GM12872 (cell line): ENCODE measurements around the gene HADHA.

Source experiments
- TF ChIP-seq, protein P1 (sequence below): IDR thresholded peaks from 3 replicates; pipeline ENCODE4 v1.5.1; 2011; ENCODE audit warnings: low read depth, mild to moderate bottlenecking, low read length, moderate library complexity; ENCODE audit not compliant: insufficient read depth

HADHA gene

DNA sequence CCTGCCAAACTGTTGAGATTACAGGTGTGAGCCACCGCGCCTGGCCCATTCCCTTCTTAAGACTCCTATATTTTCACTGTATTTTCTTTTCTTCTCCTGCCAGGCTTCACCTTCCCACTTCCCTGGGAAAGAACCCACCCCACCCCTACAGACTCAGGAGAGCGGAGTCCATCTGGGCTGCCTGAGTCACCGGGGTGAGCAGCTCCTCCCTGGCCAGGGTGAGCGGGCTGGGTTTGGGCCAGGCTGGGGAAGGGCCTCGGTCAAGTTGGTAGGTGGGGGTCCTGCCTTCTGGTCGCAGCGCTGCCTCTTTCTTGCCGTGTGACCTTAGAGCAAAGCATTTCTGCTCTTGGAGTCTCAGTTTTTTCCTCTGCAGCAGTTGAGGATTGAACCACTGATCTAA lies 73.6 kb downstream of the HADHA start:
- TF ChIP-seq, protein P1, sequence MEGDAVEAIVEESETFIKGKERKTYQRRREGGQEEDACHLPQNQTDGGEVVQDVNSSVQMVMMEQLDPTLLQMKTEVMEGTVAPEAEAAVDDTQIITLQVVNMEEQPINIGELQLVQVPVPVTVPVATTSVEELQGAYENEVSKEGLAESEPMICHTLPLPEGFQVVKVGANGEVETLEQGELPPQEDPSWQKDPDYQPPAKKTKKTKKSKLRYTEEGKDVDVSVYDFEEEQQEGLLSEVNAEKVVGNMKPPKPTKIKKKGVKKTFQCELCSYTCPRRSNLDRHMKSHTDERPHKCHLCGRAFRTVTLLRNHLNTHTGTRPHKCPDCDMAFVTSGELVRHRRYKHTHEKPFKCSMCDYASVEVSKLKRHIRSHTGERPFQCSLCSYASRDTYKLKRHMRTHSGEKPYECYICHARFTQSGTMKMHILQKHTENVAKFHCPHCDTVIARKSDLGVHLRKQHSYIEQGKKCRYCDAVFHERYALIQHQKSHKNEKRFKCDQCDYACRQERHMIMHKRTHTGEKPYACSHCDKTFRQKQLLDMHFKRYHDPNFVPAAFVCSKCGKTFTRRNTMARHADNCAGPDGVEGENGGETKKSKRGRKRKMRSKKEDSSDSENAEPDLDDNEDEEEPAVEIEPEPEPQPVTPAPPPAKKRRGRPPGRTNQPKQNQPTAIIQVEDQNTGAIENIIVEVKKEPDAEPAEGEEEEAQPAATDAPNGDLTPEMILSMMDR: no peak

DNA sequence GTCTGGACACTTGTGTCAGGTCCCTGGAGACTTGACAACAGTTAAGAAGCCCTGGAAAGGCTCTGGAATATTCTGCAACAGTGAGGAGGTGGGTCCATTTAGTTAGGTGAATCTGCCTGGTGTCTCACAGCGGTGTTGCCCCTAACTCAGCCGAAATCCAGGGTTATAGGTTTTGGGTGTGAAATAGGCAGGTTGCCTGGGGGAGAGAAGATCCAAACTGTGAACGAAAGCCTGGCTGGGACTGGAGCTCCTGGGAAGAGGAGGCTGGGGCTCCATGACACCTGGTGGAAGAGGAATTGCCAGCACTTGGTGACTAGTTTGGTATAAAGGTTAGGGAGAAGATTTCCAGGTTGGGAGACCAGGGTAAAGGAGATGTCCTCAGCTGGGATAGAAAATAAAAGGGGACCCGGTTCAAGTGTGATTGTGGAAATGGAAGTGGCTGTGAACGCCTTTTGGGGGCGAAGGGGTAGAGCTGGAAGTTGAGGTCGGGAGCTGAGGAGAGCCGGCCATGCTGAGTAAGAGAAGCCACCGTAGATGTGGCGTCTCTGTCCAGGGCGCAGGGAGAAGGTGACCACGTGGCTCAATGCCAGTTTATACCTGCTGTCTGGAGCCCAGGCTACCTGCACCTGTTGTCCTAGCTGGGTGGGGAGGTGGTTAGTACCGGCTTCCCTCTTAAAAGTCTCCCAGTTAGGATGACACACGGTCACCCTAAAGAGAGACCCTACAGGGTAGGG lies 74.6 kb downstream of the HADHA start:
- TF ChIP-seq, protein P1: no peak

DNA sequence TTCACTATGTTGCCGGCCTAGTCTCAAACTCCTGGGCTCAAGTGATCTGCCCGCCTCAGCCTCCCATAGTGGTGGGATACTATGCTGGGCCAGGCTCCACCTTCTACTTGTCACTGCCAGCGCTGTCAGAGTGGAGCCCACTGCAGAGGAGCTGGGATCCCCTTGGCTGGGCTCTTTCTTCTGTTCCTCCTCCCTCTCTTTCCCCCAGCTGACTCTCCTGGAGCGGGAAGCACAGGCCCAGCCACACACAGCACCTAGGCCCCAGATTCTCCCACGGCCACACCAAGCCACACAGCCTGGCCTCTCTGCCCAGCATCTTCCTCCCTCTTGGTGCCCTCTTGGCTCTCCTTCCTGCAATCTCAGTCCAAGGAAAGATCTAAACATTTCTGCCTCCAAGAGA lies 75.2 kb downstream of the HADHA start:
- TF ChIP-seq, protein P1: no peak

DNA sequence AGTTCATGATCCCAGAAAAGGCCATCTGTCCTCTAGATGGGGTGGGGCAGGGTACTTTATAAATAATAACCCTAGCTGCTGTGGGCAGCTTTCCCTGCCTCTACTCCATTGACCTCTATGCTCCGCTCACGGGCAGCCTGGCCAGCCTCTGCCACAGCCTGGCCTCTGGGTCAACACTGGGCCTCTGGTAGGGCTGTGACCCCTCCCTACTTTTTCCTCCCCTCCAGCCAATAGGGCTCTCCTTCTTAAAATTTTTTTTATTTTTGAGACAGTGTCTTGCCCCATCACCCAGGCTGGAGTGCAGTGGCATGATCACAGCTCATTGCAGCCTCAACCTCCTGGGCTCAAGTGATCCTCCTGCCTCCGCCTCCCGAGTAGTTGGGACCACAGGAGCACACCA lies 75.6 kb downstream of the HADHA start:
- TF ChIP-seq, protein P1: no peak

DNA sequence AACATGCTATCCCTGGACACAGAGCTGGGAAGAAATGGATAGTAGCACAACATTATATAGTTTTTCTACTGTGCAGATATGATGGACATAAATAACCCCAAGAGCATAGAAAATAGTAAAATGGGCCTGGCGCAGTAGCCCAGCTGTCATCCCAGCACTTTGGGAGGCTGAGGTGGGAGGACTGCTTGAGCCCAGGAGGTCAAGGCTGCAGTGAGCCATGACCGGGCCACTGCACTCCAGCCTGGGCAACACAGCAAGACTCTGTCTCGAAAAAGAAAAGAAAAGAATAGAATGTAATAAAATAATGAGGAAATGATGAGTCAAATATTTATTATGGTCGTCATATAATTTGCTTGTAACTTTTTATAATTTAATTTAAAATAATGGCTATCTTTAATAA lies 79.0 kb downstream of the HADHA start:
- TF ChIP-seq, protein P1: no peak

DNA sequence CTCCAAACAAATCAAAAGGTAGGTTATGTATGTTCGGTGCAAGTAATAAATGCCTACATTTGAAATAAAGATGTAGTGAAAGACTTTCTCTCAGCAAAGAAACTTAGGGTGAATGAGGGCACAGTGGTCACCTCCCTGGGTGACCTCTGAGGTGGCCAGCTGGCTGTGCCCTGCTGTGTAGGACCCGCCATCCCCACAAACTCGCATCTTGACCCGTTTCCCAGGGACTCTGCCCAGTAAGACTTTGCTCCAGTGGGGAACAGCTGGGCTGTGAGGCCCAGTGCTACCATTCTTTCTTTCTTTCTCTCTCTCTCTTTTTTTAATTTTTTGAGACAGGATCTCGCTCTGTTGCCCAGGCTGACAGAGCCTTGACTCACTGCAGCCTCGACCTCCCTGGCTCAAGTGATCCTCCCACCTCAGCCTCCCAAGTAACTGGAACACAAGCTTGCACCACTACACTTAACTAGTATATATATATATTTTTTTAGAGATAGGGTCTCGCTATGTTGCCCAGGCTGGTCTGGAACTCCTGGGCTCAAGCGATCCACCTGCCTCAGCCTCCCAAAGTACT lies 79.7 kb downstream of the HADHA start:
- TF ChIP-seq, protein P1: no peak

DNA sequence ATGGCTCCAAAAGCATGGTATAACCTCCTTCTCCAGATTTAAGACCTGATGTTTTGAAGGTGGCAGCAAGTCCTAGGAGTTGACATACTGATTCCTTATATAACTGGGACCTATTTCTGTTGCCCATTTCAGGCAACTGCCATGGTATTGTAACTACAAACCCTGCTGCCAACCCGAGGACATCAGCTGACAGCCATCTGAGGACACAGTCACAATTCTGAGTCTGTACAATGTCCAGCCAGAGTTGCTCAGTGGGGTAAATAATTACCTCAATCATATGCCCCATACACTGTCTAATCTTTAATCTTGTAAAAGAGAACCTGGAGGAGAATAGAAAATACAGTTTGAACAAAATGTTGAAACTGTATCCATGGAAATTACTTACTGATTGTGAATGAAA lies 80.2 kb downstream of the HADHA start:
- TF ChIP-seq, protein P1: no peak
